Neural crest cell (in vitro differentiated cells): Measurements from ENCODE around the gene OBSCN. TPM values are rescaled to one million over a fixed set of nuclear protein-coding genes. Genes with fewer than 3 reads are reported as not detected.

Source experiments
- DNase-seq: peaks from one replicate; pipeline ENCODE4 v3.0.0; 2021; ENCODE audit warnings: low read depth, mixed read lengths, low spot score
- H3K27ac Mint-ChIP-seq: one replicate; pipeline ENCODE4 v1.8.0; 2021; ENCODE audit warnings: mild to moderate bottlenecking, mixed read lengths; ENCODE audit not compliant: unreplicated experiment
- H3K27me3 Mint-ChIP-seq: 2 replicates; pipeline ENCODE4 v1.8.0; 2021; ENCODE audit warnings: low read depth, mild to moderate bottlenecking, mixed read lengths
- H3K36me3 Mint-ChIP-seq: 2 replicates; pipeline ENCODE4 v1.8.0; 2021; ENCODE audit warnings: low read depth, mild to moderate bottlenecking, mixed read lengths
- H3K4me1 Mint-ChIP-seq: 2 replicates; pipeline ENCODE4 v1.8.0; 2021; ENCODE audit warnings: mixed read lengths
- H3K4me3 Mint-ChIP-seq: one replicate; pipeline ENCODE4 v1.8.0; 2021; ENCODE audit warnings: mild to moderate bottlenecking, mixed read lengths
- H3K9me3 Mint-ChIP-seq: 2 replicates; pipeline ENCODE4 v1.8.0; 2021; ENCODE audit warnings: mixed read lengths
- CTCF ChIP-seq: fragments of 200-600 bp; sonication (generic); conservative IDR thresholded peaks from 2 replicates; pipeline ENCODE4 v1.5.0; 2021; ENCODE audit warnings: antibody characterized with exemption, mild to moderate bottlenecking
- total RNA-seq: library from RNA; stranded (reverse); gene quantifications from 2 replicates; pipeline ENCODE4 v1.2.1, GENCODE V29; 2021

The OBSCN gene
- total RNA-seq, 1 donor from 2014 or later: 40.1 TPM

DNA sequence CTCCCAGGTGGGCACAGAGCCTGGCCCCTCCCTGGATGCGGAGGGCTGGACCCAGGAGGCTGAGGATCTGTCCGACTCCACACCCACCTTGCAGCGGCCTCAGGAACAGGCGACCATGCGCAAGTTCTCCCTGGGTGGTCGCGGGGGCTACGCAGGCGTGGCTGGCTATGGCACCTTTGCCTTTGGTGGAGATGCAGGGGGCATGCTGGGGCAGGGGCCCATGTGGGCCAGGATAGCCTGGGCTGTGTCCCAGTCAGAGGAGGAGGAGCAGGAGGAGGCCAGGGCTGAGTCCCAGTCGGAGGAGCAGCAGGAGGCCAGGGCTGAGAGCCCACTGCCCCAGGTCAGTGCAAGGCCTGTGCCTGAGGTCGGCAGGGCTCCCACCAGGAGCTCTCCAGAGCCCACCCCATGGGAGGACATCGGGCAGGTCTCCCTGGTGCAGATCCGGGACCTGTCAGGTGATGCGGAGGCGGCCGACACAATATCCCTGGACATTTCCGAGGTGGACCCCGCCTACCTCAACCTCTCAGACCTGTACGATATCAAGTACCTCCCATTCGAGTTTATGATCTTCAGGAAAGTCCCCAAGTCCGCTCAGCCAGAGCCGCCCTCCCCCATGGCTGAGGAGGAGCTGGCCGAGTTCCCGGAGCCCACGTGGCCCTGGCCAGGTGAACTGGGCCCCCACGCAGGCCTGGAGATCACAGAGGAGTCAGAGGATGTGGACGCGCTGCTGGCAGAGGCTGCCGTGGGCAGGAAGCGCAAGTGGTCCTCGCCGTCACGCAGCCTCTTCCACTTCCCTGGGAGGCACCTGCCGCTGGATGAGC lies 164.5 kb downstream of the OBSCN start:
- Mint-ChIP-seq H3K36me3 (no peaks in the 10 kb centered on the region), H3K27me3 (no peaks in the 10 kb centered on the region), H3K4me1 (no peaks in the 10 kb centered on the region), H3K9me3 (no peaks in the 10 kb centered on the region), H3K27ac (no peak overlapping the region), H3K4me3 (no peak overlapping the region)
- DNase-seq: no peak
- TF ChIP-seq CTCF: no peak

DNA sequence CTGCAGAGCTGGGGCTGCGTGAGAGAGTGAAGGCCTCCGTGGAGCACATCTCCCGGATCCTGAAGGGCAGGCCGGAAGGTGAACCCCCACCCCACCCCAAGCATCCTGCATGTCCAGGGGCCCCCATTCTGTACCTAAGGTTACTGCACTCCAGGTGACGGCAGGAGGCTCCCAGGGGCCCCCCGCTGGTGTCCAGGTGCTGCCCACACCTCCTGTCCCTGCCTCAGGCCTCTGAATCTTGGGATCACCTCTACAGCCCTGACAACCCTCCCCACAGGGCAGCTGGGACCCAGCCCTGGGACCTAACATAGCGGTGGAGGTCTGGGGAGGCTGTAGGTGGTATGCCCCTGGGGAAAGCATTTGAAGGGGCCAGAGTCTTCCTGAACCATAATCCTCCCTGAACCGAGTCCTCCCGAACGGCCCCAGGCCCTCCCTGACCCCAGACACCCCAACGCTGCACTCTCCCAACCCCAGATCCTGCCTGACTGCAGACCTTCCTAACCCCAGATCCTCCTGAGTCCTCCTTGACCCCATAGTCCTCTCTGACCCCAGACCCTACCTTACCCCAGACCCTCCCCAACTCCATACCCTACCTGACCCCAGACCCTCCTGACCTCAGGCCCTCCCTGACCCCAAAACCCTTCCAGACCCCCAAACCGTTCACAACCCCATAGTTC lies 165.3 kb downstream of the OBSCN start:
- no peak for DNase-seq
- Mint-ChIP-seq H3K9me3 (no peaks in the 10 kb centered on the region), H3K27ac (no peak overlapping the region), H3K36me3 (no peaks in the 10 kb centered on the region), H3K4me1 (no peaks in the 10 kb centered on the region), H3K27me3 (no peaks in the 10 kb centered on the region), H3K4me3 (no peak overlapping the region)
- no peak for TF ChIP-seq CTCF

DNA sequence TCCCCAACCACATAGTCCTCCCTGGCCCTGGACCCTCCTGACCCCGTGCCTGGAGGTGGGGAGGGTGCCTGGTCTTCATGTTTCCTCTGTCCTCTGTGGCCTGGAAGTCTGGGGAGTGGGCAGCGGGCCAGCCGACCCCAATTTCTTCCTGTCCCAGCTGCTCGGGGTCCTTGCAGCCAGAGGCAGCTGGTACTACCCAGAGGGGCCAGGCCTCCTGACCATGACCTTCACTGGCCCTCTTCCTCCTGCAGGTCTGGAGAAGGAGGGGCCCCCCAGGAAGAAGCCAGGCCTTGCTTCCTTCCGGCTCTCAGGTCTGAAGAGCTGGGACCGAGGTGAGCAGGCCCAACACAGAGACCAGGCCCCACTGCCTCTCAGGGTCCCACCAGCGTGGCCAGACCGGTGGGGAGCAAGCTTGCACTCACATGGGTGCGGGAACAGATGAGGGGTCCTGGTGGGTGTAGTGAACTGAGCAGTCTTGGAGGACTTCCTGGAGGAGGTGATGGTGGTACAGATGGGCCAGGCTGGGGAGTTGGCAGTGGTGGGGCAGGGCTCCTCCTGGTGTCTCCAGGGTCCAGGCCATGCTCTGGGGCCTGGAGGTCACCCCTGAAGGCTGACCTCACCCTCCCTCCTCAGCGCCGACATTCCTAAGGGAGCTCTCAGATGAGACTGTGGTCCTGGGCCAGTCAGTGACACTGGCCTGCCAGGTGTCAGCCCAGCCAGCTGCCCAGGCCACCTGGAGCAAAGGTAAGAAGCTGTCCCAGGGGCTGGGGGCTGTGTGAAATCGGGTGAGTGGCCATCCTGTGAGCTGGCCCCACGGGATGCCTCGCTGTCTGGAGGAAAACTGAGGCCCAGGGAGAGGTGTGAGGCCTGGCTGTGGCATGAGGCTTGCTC lies 166.1 kb downstream of the OBSCN start:
- H3K9me3 Mint-ChIP-seq: no peaks in the 10 kb centered on the region
- no peak for DNase-seq
- peaks cover 5% of the 10 kb centered on the region for H3K27me3 Mint-ChIP-seq
- H3K27ac Mint-ChIP-seq: no peak overlapping the region
- no peak overlapping the region for H3K4me3 Mint-ChIP-seq
- no peaks in the 10 kb centered on the region for H3K36me3 Mint-ChIP-seq
- H3K4me1 Mint-ChIP-seq: peaks cover 4% of the 10 kb centered on the region
- TF ChIP-seq CTCF: no peak

DNA sequence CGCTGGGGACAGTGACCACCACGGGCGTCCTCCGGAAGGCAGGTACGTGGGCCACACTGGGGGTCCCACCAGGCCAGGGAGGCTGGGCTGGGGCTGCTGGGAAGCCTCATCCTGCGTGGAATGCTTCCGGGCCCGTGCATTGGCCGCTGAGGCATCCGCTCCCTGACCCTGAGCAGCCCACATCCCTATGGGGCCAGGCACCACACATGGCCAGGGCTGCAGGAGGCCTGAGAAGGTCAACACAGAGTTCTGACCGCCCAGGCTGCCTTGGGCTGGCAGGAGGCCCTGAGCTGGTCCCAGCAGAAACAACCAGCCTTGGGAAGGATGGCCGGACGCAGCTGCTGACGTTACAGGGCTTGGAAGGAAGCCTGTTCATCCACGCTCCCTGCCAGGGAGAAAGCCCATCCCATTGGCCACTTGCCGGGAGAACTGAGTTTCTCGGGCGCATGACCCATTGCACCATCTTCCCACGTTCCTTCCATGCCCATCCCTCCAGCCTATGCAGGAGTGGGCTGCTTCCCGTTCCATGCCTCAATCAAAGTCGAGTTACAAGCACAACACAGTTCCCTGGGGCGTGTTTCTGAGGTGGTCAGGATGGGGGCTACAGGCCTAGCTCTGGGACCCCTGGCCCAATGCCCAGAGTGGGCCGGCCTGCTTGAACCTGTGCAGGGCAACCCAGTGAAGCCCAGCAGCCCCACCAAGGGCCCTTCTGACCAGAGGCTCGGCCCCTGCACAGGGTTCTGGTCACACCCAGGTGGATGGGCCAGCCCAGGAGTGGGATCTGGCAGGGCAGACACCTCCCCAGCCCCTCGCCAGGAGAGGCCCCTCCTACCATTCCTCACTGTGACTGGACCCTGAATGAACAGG lies 167.1 kb downstream of the OBSCN start:
- DNase-seq: no peak
- Mint-ChIP-seq H3K9me3 (no peaks in the 10 kb centered on the region), H3K27ac (no peak overlapping the region), H3K4me3 (no peak overlapping the region), H3K36me3 (no peaks in the 10 kb centered on the region), H3K4me1 (peaks cover 8% of the 10 kb centered on the region), H3K27me3 (peaks cover 15% of the 10 kb centered on the region)
- no peak for TF ChIP-seq CTCF
